Glutamatergic neuron (in vitro differentiated cells): ENCODE data around the gene LSMEM2. TPM values are rescaled to one million over a fixed set of nuclear protein-coding genes. Genes with fewer than 3 reads are reported as not detected.

Source experiments
- DNase-seq: peaks from one replicate; pipeline ENCODE4 v3.0.0; 2022
- H3K27ac Mint-ChIP-seq: one replicate; pipeline ENCODE4 v1.8.0; 2020; ENCODE audit warnings: mild to moderate bottlenecking, mixed read lengths, inconsistent platforms; ENCODE audit not compliant: unreplicated experiment
- H3K27me3 Mint-ChIP-seq: one replicate; pipeline ENCODE4 v1.8.0; 2020; ENCODE audit warnings: mild to moderate bottlenecking, moderate library complexity, mixed read lengths, inconsistent platforms; ENCODE audit not compliant: unreplicated experiment
- H3K36me3 Mint-ChIP-seq: one replicate; pipeline ENCODE4 v1.8.0; 2020; ENCODE audit warnings: mild to moderate bottlenecking, mixed read lengths, inconsistent platforms; ENCODE audit not compliant: unreplicated experiment
- H3K4me1 Mint-ChIP-seq: one replicate; pipeline ENCODE4 v1.8.0; 2020; ENCODE audit warnings: mild to moderate bottlenecking, low read depth, mixed read lengths, inconsistent platforms; ENCODE audit not compliant: unreplicated experiment
- H3K4me3 Mint-ChIP-seq: one replicate; pipeline ENCODE4 v1.8.0; 2020; ENCODE audit warnings: mild to moderate bottlenecking, mixed read lengths, inconsistent platforms; ENCODE audit not compliant: unreplicated experiment
- H3K9me3 Mint-ChIP-seq: one replicate; pipeline ENCODE4 v1.8.0; 2020; ENCODE audit warnings: mild to moderate bottlenecking, moderate library complexity, mixed read lengths, inconsistent platforms; ENCODE audit not compliant: unreplicated experiment
- CTCF ChIP-seq: fragments of 200-600 bp; sonication (generic); IDR thresholded peaks from one replicate; pipeline ENCODE4 v1.5.0; 2021; ENCODE audit not compliant: partially characterized antibody, unreplicated experiment
- total RNA-seq: library from RNA; stranded (reverse); fragmentation: NEBNext Ultra II Directional; extraction: Animal tissue kit (Norgen Biotek cat#: 25700); gene quantifications from one replicate; pipeline ENCODE4 v1.2.1, GENCODE V29; 2021; ENCODE audit not compliant: unreplicated experiment

LSMEM2 gene
- total RNA-seq, 1 donor from 2014 or later, result not detected

GRCh38 chr3:50266017-50266416 lies 12.9 kb upstream of the LSMEM2 start:
- TF ChIP-seq CTCF, result no peak
- Mint-ChIP-seq H3K27me3 (peaks cover 11% of the 10 kb centered on the region), H3K4me1 (peaks cover 9% of the 10 kb centered on the region), H3K9me3 (peaks cover 8% of the 10 kb centered on the region), H3K36me3 (no peaks in the 10 kb centered on the region), H3K27ac (no peak overlapping the region), H3K4me3 (peak overlapping the region; percentile 42)
- no peak for DNase-seq

- H3K9me3 Mint-ChIP-seq, result peaks cover 8% of the 10 kb centered on the region
- DNase-seq, result no peak
- H3K36me3 Mint-ChIP-seq, result no peaks in the 10 kb centered on the region
- no peak overlapping the region for H3K27ac Mint-ChIP-seq
- no peak for TF ChIP-seq CTCF
- peaks cover 7% of the 10 kb centered on the region for H3K4me1 Mint-ChIP-seq
- no peak overlapping the region for H3K4me3 Mint-ChIP-seq
- peaks cover 17% of the 10 kb centered on the region for H3K27me3 Mint-ChIP-seq
Measured at GRCh38 chr3:50266836-50267235, 12.1 kb upstream of the LSMEM2 start.

- H3K9me3 Mint-ChIP-seq, result peaks cover 8% of the 10 kb centered on the region
- no peaks in the 10 kb centered on the region for H3K36me3 Mint-ChIP-seq
- no peak overlapping the region for H3K4me3 Mint-ChIP-seq
- H3K4me1 Mint-ChIP-seq, result peaks cover 7% of the 10 kb centered on the region
- TF ChIP-seq CTCF, result no peak
- no peak overlapping the region for H3K27ac Mint-ChIP-seq
- no peak for DNase-seq
- peaks cover 17% of the 10 kb centered on the region for H3K27me3 Mint-ChIP-seq
Measured at GRCh38 chr3:50267280-50267913, 11.5 kb upstream of the LSMEM2 start.

GRCh38 chr3:50268276-50268675 lies 10.6 kb upstream of the LSMEM2 start:
- no peak for DNase-seq
- TF ChIP-seq CTCF, result no peak
- Mint-ChIP-seq H3K4me3 (no peak overlapping the region), H3K9me3 (peaks cover 5% of the 10 kb centered on the region), H3K36me3 (no peaks in the 10 kb centered on the region), H3K27me3 (peaks cover 12% of the 10 kb centered on the region), H3K27ac (no peak overlapping the region), H3K4me1 (peaks cover 9% of the 10 kb centered on the region)

- Mint-ChIP-seq H3K27me3 (peaks cover 12% of the 10 kb centered on the region), H3K27ac (peak within 1 kb of the TSS; percentile 28), H3K36me3 (no peaks in the 10 kb centered on the region), H3K9me3 (peaks cover 5% of the 10 kb centered on the region), H3K4me1 (peaks cover 9% of the 10 kb centered on the region), H3K4me3 (no peak within 1 kb of the TSS)
- DNase-seq, result no peak
- TF ChIP-seq CTCF, result no peak
Measured at GRCh38 chr3:50268703-50269451, 10.0 kb upstream of the LSMEM2 start, which contains the start of gene SEMA3B. TSS of gene SEMA3B (plus strand) at chr3:50269147. CDS start at chr3:50269241, 94 bp downstream.
